DOHH2 (cell line): ENCODE data around the gene B4GALT1.

Experiments
- EZH2phosphoT487 ChIP-seq: fragments of 200-600 bp; sonication (generic); IDR thresholded peaks from 2 replicates; pipeline ENCODE4 v1.6.1; 2017; ENCODE audit warnings: borderline replicate concordance, mild to moderate bottlenecking, antibody characterized with exemption, low read length, moderate library complexity, mixed read lengths
- TF ChIP-seq, protein P1 (sequence below): fragments of 200-600 bp; sonication (generic); IDR thresholded peaks from one replicate; pipeline ENCODE4 v1.5.1; 2014; ENCODE audit warnings: antibody characterized with exemption, mild to moderate bottlenecking, low read depth, low read length; ENCODE audit not compliant: poor library complexity, severe bottlenecking

DNA sequence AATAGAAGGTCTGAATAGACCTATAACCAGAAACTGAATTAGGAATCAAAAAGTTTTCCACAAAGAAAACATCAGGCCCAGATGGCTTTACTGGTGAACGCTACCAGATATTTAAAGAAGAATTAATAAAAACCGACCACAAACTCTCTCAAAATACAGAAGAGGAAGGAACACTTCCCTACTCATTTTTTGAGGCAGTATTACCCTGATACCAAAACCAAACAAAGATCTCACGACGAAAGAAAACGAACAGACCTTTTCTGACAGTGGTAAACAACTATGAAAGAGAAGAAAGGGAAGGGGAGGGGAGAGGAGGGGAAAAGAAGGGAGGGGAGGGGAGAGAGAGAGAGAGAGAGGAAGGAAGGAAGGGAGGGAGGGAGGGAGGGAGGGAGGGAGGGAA is 13.5 kb downstream of the B4GALT1 start:
- TF ChIP-seq, protein P1, sequence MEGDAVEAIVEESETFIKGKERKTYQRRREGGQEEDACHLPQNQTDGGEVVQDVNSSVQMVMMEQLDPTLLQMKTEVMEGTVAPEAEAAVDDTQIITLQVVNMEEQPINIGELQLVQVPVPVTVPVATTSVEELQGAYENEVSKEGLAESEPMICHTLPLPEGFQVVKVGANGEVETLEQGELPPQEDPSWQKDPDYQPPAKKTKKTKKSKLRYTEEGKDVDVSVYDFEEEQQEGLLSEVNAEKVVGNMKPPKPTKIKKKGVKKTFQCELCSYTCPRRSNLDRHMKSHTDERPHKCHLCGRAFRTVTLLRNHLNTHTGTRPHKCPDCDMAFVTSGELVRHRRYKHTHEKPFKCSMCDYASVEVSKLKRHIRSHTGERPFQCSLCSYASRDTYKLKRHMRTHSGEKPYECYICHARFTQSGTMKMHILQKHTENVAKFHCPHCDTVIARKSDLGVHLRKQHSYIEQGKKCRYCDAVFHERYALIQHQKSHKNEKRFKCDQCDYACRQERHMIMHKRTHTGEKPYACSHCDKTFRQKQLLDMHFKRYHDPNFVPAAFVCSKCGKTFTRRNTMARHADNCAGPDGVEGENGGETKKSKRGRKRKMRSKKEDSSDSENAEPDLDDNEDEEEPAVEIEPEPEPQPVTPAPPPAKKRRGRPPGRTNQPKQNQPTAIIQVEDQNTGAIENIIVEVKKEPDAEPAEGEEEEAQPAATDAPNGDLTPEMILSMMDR: no peak
- TF ChIP-seq EZH2phosphoT487: no peak
